ENCODE data around the gene MFNG.

Gene MFNG

GRCh38 chr22:37492428-37493344 is 6.5 kb upstream of the MFNG start:
- no peak for DNase-seq

- DNase-seq, result no peak
These were observed 5.6 kb upstream of the MFNG start for GRCh38 chr22:37491559-37492427.

- DNase-seq, result no peak
These were observed 4.9 kb upstream of the MFNG start for GRCh38 chr22:37491106-37491505.

- no peak for DNase-seq
These were observed 3.8 kb upstream of the MFNG start for GRCh38 chr22:37489983-37490382.

GRCh38 chr22:37488337-37489135 is 2.4 kb upstream of the MFNG start:
- no peak for DNase-seq

GRCh38 chr22:37487571-37487970 is 1.4 kb upstream of the MFNG start:
- DNase-seq, result no peak

GRCh38 chr22:37487129-37487528 is 945 bp upstream of the MFNG start:
- no peak for DNase-seq

GRCh38 chr22:37485395-37486223 is 575 bp downstream of the MFNG start:
- DNase-seq, result no peak

- DNase-seq, result no peak
These were observed 1.4 kb downstream of the MFNG start for GRCh38 chr22:37484480-37485394.

- DNase-seq, result no peak
These were observed 3.1 kb downstream of the MFNG start for GRCh38 chr22:37483050-37483449.

- no peak for DNase-seq
These were observed 3.9 kb downstream of the MFNG start for GRCh38 chr22:37482244-37482643.

- DNase-seq, result no peak
These were observed 4.8 kb downstream of the MFNG start for GRCh38 chr22:37481347-37481907.

- no peak for DNase-seq
These were observed 5.5 kb downstream of the MFNG start for GRCh38 chr22:37480387-37481346.

- no peak for DNase-seq
These were observed 7.0 kb downstream of the MFNG start for GRCh38 chr22:37479196-37479595.

GRCh38 chr22:37476389-37477329 is 9.5 kb downstream of the MFNG start:
- DNase-seq, result no peak

GRCh38 chr22:37474447-37475090 is 11.6 kb downstream of the MFNG start:
- no peak for DNase-seq

- no peak for DNase-seq
These were observed 12.7 kb downstream of the MFNG start for GRCh38 chr22:37473437-37473946.

All from NCI-H2029 (cell line).